Neural crest cell (in vitro differentiated cells): Measurements from ENCODE around the gene MGAT3. TPM values are rescaled to one million over a fixed set of nuclear protein-coding genes. Genes with fewer than 3 reads are reported as not detected.

Experiments used
- DNase-seq: peaks from one replicate; pipeline ENCODE4 v3.0.0; 2021; ENCODE audit warnings: low read depth, mixed read lengths, low spot score
- H3K27ac Mint-ChIP-seq: one replicate; pipeline ENCODE4 v1.8.0; 2021; ENCODE audit warnings: mild to moderate bottlenecking, mixed read lengths; ENCODE audit not compliant: unreplicated experiment
- H3K27me3 Mint-ChIP-seq: 2 replicates; pipeline ENCODE4 v1.8.0; 2021; ENCODE audit warnings: low read depth, mild to moderate bottlenecking, mixed read lengths
- H3K36me3 Mint-ChIP-seq: 2 replicates; pipeline ENCODE4 v1.8.0; 2021; ENCODE audit warnings: low read depth, mild to moderate bottlenecking, mixed read lengths
- H3K4me1 Mint-ChIP-seq: 2 replicates; pipeline ENCODE4 v1.8.0; 2021; ENCODE audit warnings: mixed read lengths
- H3K4me3 Mint-ChIP-seq: one replicate; pipeline ENCODE4 v1.8.0; 2021; ENCODE audit warnings: mild to moderate bottlenecking, mixed read lengths
- H3K9me3 Mint-ChIP-seq: 2 replicates; pipeline ENCODE4 v1.8.0; 2021; ENCODE audit warnings: mixed read lengths
- CTCF ChIP-seq: fragments of 200-600 bp; sonication (generic); conservative IDR thresholded peaks from 2 replicates; pipeline ENCODE4 v1.5.0; 2021; ENCODE audit warnings: antibody characterized with exemption, mild to moderate bottlenecking
- total RNA-seq: library from RNA; stranded (reverse); gene quantifications from 2 replicates; pipeline ENCODE4 v1.2.1, GENCODE V29; 2021

MGAT3 gene
- total RNA-seq, 1 donor from 2014 or later: 20.3 TPM

GRCh38 chr22:39429916-39430575 lies 26.8 kb upstream of the MGAT3 start:
- Mint-ChIP-seq H3K36me3 (no peaks in the 10 kb centered on the region), H3K27ac (no peak overlapping the region), H3K4me3 (peak overlapping the region; percentile 24), H3K27me3 (no peaks in the 10 kb centered on the region), H3K4me1 (peaks cover 24% of the 10 kb centered on the region), H3K9me3 (no peaks in the 10 kb centered on the region)
- DNase-seq: no peak
- TF ChIP-seq CTCF: no peak

- TF ChIP-seq CTCF: no peak
- DNase-seq: no peak
- H3K4me3 Mint-ChIP-seq: no peak overlapping the region
- H3K27ac Mint-ChIP-seq: no peak overlapping the region
- H3K36me3 Mint-ChIP-seq: no peaks in the 10 kb centered on the region
- no peaks in the 10 kb centered on the region for H3K9me3 Mint-ChIP-seq
- no peaks in the 10 kb centered on the region for H3K27me3 Mint-ChIP-seq
- H3K4me1 Mint-ChIP-seq: peaks cover 24% of the 10 kb centered on the region
Measured at GRCh38 chr22:39430576-39431150, 26.1 kb upstream of the MGAT3 start.

GRCh38 chr22:39431216-39431801 lies 25.5 kb upstream of the MGAT3 start:
- Mint-ChIP-seq H3K27me3 (no peaks in the 10 kb centered on the region), H3K9me3 (no peaks in the 10 kb centered on the region), H3K27ac (peak overlapping the region; percentile 57), H3K4me1 (peaks cover 24% of the 10 kb centered on the region), H3K4me3 (no peak overlapping the region), H3K36me3 (no peaks in the 10 kb centered on the region)
- no peak for DNase-seq
- no peak for TF ChIP-seq CTCF

GRCh38 chr22:39431821-39432251 lies 25.0 kb upstream of the MGAT3 start:
- Mint-ChIP-seq H3K9me3 (no peaks in the 10 kb centered on the region), H3K4me1 (peaks cover 24% of the 10 kb centered on the region), H3K4me3 (peak overlapping the region; percentile 62), H3K27ac (peak overlapping the region; percentile 91), H3K36me3 (no peaks in the 10 kb centered on the region), H3K27me3 (no peaks in the 10 kb centered on the region)
- no peak for TF ChIP-seq CTCF
- no peak for DNase-seq

- Mint-ChIP-seq H3K36me3 (no peaks in the 10 kb centered on the region), H3K27ac (peak overlapping the region; percentile 91), H3K27me3 (peaks cover 2% of the 10 kb centered on the region), H3K9me3 (no peaks in the 10 kb centered on the region), H3K4me1 (peaks cover 29% of the 10 kb centered on the region), H3K4me3 (peak overlapping the region; percentile 62)
- no peak for TF ChIP-seq CTCF
- DNase-seq: peak; percentile 26
Measured at GRCh38 chr22:39432361-39432811, 24.4 kb upstream of the MGAT3 start.
